Left lung (tissue), 10 donors: ENCODE measurements around the gene SLC44A5. TPM values are rescaled to one million over a fixed set of nuclear protein-coding genes. Genes with fewer than 3 reads are reported as not detected.

Experiments used
- ATAC-seq: fragments of 200-7000 bp; cut with Tn5 transposase; one replicate; pipeline ENCODE4 v1.9.1; 2020; ENCODE audit warnings: moderate library complexity
- DNase-seq, 4 donors: peaks; one replicate each; pipeline ENCODE4 v3.0.0-alpha.2; 2013 to 2020
- H3K27ac ChIP-seq, 2 donors: fragments of 200-600 bp; sonication (generic) in 1 of 2; one replicate each; pipeline versions ENCODE4 v1.5.0 to v1.8.0; 2020 to 2021
- H3K27me3 ChIP-seq, 2 donors: fragments of 200-600 bp; sonication (generic) in 1 of 2; one replicate each; pipeline versions ENCODE4 v1.5.0 to v1.8.0; 2020 to 2021
- H3K36me3 ChIP-seq, 2 donors: fragments of 200-600 bp; sonication (generic) in 1 of 2; one replicate each; pipeline versions ENCODE4 v1.5.0 to v1.8.0; 2020 to 2021
- H3K4me1 ChIP-seq, 2 donors: fragments of 200-600 bp; one replicate each; pipeline ENCODE4 v1.8.0; 2021
- H3K4me3 ChIP-seq, 2 donors: fragments of 200-600 bp; sonication (generic) in 1 of 2; one replicate each; pipeline versions ENCODE4 v1.5.0 to v1.8.0; 2020 to 2021; ENCODE audit warnings: mild to moderate bottlenecking in 1 of 2
- H3K9me3 ChIP-seq, 2 donors: fragments of 200-600 bp; sonication (generic) in 1 of 2; one replicate each; pipeline versions ENCODE4 v1.5.0 to v1.8.0; 2020 to 2021
- intact Hi-C, 2 donors: fragments of 100-400 bp; cut with DNase I; formaldehyde crosslinking; loops; one replicate each; pipeline versions ENCODE4 v1.11.2 to v1.14.2; 2022
- polyA plus RNA-seq, 6 donors: library from polyadenylated mRNA; unstranded; fragments of 120-200 nt; gene quantifications; one replicate each; pipeline ENCODE4 v1.2.1, GENCODE V29; 2013; ENCODE audit not compliant: insufficient read length in 6 of 6
- total RNA-seq, 2 donors: library from RNA; stranded (reverse); fragmentation: NEBNext Ultra II Directional; extraction: Animal tissue kit (Norgen Biotek cat#: 25700); gene quantifications; one replicate each; pipeline ENCODE4 v1.2.1, GENCODE V29; 2021
- TF ChIP-seq, protein P1 (sequence below), 2 donors: fragments of 200-600 bp; sonication (generic) in 1 of 2; IDR thresholded peaks; one replicate each; pipeline versions ENCODE4 v1.5.0 to v1.8.0; 2021; ENCODE audit warnings: antibody characterized with exemption in 2 of 2
- donor health status: DM: no; HTN: yes; CAD: no.
- donor health status: DM: no; HTN: no; CAD: no.

Gene SLC44A5
- total and polyA plus RNA-seq, 8 donors: 0.09 to 6.4 (median 2.7) TPM

DNA sequence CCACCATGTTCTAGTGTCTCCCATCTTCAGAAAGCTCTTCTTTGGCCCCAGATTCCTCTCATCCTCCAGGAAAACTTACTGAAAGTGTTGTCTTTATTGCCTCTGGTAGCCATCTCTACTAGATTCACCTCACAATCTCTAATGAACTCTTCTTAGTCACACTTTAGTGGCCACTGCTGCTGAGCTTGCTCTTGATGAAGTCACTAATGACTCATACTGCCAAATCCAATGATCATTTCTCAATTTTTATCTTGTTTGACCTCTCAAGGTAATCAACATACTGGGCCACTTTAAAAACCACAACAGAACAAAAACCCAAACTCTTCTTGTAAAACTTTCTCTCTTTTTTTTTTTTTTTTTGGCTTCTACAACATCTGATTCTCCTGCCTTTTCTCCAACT is 280.3 kb downstream of the SLC44A5 start:
- Histone ChIP-seq H3K9me3 (no peaks in the 10 kb centered on the region), H3K27me3 (no peaks in the 10 kb centered on the region), H3K36me3 (no peaks in the 10 kb centered on the region), H3K4me3 (no peak overlapping the region), H3K4me1 (no peaks in the 10 kb centered on the region), H3K27ac (no peak overlapping the region)
- TF ChIP-seq, protein P1, sequence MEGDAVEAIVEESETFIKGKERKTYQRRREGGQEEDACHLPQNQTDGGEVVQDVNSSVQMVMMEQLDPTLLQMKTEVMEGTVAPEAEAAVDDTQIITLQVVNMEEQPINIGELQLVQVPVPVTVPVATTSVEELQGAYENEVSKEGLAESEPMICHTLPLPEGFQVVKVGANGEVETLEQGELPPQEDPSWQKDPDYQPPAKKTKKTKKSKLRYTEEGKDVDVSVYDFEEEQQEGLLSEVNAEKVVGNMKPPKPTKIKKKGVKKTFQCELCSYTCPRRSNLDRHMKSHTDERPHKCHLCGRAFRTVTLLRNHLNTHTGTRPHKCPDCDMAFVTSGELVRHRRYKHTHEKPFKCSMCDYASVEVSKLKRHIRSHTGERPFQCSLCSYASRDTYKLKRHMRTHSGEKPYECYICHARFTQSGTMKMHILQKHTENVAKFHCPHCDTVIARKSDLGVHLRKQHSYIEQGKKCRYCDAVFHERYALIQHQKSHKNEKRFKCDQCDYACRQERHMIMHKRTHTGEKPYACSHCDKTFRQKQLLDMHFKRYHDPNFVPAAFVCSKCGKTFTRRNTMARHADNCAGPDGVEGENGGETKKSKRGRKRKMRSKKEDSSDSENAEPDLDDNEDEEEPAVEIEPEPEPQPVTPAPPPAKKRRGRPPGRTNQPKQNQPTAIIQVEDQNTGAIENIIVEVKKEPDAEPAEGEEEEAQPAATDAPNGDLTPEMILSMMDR (IDR thresholded peaks at IDR 0.05): no peak
- intact Hi-C loops: no loop called here
- ATAC-seq (no peak), DNase-seq (no peak)

DNA sequence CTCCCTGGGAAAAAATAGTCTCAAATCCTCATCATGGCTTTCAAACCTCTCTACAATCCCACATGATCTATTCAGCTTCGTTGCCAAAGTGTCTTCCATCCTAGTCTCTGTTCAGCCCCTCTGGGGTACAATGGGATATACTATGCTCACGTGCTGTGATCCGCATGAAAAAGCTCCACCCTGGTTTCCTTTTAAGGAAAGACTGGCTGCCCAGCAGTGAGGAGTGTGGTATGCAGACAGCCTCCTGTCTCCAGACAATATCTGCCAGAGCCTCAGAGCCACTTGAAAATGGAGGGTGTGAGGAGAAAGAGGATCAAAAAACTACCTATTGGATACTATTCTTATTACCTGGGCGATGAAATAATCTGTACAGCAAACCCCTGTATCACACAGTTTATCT is 282.2 kb downstream of the SLC44A5 start:
- Histone ChIP-seq H3K4me1 (no peaks in the 10 kb centered on the region), H3K27me3 (no peaks in the 10 kb centered on the region), H3K9me3 (no peaks in the 10 kb centered on the region), H3K27ac (no peak overlapping the region), H3K4me3 (no peak overlapping the region), H3K36me3 (no peaks in the 10 kb centered on the region)
- ATAC-seq: no peak
- intact Hi-C loops: no loop called here
- TF ChIP-seq, protein P1 (IDR thresholded peaks at IDR 0.05): no peak
- no peak for DNase-seq

DNA sequence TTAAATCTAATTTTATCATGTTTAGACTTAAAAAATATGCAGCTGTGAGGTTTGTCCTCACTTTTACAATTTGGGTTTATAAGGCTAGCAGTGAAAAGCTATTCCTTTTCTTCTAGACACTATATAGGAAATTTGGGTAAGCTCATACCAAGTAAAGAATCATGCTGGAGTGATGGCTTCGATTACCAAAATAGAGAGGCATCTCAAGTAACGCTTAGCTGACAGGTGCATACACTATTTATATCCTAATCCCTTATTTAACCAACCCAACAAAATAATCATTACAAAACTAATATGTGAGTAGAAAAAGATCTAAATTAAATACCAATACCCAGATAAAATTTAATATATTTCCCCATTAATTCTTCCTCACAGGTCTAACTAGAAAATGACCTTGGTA is 283.5 kb downstream of the SLC44A5 start:
- Histone ChIP-seq H3K36me3 (no peaks in the 10 kb centered on the region), H3K9me3 (no peaks in the 10 kb centered on the region), H3K27me3 (no peaks in the 10 kb centered on the region), H3K4me1 (no peaks in the 10 kb centered on the region), H3K27ac (no peak overlapping the region), H3K4me3 (no peak overlapping the region)
- intact Hi-C loops: no loop called here
- TF ChIP-seq, protein P1 (IDR thresholded peaks at IDR 0.05): no peak
- DNase-seq (no peak), ATAC-seq (no peak)

DNA sequence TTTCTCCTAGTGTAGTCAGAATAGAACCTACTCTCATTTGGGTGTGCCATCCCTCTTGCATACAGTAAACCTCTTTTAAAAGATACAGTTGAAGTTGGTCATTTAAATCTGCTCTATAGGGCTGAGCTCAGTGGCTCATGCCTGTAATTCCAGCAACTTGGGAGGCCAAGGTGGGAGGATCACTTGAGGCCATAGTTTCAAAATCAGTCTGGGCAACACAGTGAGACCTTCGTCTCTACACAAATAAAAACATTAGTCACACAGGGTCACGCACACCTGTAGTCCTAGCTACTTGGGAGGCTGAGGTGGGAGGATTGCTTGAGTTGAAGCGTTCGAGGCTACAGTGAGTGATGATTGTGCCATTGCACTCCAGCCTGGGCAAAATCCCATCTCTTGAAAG is 292.9 kb downstream of the SLC44A5 start:
- DNase-seq (no peak), ATAC-seq (no peak)
- H3K27ac ChIP-seq: no peak overlapping the region
- H3K27me3 ChIP-seq: no peaks in the 10 kb centered on the region
- TF ChIP-seq, protein P1 (IDR thresholded peaks at IDR 0.05): no peak
- intact Hi-C loops: no loop called here
- H3K36me3 ChIP-seq: no peaks in the 10 kb centered on the region
- H3K4me3 ChIP-seq: no peak overlapping the region
- H3K4me1 ChIP-seq: no peaks in the 10 kb centered on the region
- no peaks in the 10 kb centered on the region for H3K9me3 ChIP-seq

DNA sequence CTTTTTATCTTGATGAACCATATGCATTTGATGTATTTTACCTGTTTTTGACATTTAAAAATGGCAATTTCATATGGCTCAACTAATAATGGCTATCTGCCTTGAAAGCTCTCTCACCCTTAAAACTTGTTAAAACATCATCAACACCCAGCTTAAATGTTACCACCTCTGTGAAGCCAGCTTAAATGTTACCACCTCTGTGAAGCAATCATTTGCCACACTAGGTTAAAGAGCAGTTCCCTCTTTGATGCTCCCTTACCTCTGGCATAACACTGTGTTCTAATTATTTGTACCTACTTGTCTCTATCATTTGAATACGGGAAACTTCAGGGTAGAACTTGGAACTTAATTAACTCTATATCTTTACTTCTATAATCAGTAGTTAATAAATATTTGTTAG is 294.7 kb downstream of the SLC44A5 start:
- TF ChIP-seq, protein P1 (IDR thresholded peaks at IDR 0.05): no peak
- Histone ChIP-seq H3K9me3 (no peaks in the 10 kb centered on the region), H3K27ac (no peak overlapping the region), H3K36me3 (no peaks in the 10 kb centered on the region), H3K4me1 (no peaks in the 10 kb centered on the region), H3K27me3 (no peaks in the 10 kb centered on the region), H3K4me3 (no peak overlapping the region)
- ATAC-seq: no peak
- DNase-seq: no peak
- intact Hi-C loops: no loop called here
